ENCODE measurements around the gene MELK.

The MELK gene

GRCh38 chr9:36665387-36665786 lies 92.7 kb downstream of the MELK start:
- TF ChIP-seq CTCF (IDR thresholded peaks at IDR 0.05): no peak

- no peak for TF ChIP-seq CTCF (IDR thresholded peaks at IDR 0.05)
Measured at GRCh38 chr9:36665921-36666431, 93.3 kb downstream of the MELK start.

GRCh38 chr9:36671561-36671960 lies 98.9 kb downstream of the MELK start:
- TF ChIP-seq CTCF (IDR thresholded peaks at IDR 0.05): no peak

GRCh38 chr9:36676091-36676490 lies 103.4 kb downstream of the MELK start:
- TF ChIP-seq CTCF (IDR thresholded peaks at IDR 0.05): no peak

GRCh38 chr9:36676778-36677485 lies 104.2 kb downstream of the MELK start:
- TF ChIP-seq CTCF (IDR thresholded peaks at IDR 0.05): no peak

GRCh38 chr9:36677611-36678010 lies 104.9 kb downstream of the MELK start:
- TF ChIP-seq CTCF (IDR thresholded peaks at IDR 0.05): no peak

- TF ChIP-seq CTCF (IDR thresholded peaks at IDR 0.05): no peak
Measured at GRCh38 chr9:36679710-36680109, 107.0 kb downstream of the MELK start.

GRCh38 chr9:36686471-36686870 lies 113.8 kb downstream of the MELK start:
- no peak for TF ChIP-seq CTCF (IDR thresholded peaks at IDR 0.05)
